Lung (tissue), 12 donors: ENCODE data around the gene SCAMP1. TPM values are rescaled to one million over a fixed set of nuclear protein-coding genes. Genes with fewer than 3 reads are reported as not detected.
A peak's percentile ranks its signal among the peaks of the same experiment; 100 is the strongest.

Source experiments
- ATAC-seq: fragments of 200-7000 bp; cut with Tn5 transposase; one replicate; pipeline ENCODE4 v1.9.1; 2020; ENCODE audit warnings: moderate number of reproducible peaks; ENCODE audit not compliant: insufficient read depth, low FRiP score
- DNase-seq, 3 donors: peaks; one replicate each; pipeline ENCODE4 v3.0.0-alpha.2; 2013 to 2017
- H3K27ac ChIP-seq, 2 donors: one replicate each; pipeline ENCODE4 v1.5.1; 2013; ENCODE audit warnings: mild to moderate bottlenecking in 2 of 2, moderate library complexity in 2 of 2, control low read depth in 1 of 2, inconsistent platforms in 1 of 2, low read depth in 1 of 2, low read length in 1 of 2
- H3K27me3 ChIP-seq, 3 donors: one replicate each; pipeline ENCODE4 v1.5.1; 2013; ENCODE audit warnings: low read length in 2 of 3; ENCODE audit not compliant: control insufficient read depth in 3 of 3, insufficient read depth in 3 of 3
- H3K36me3 ChIP-seq, 4 donors: one replicate each; pipeline ENCODE4 v1.5.1; 2013; ENCODE audit warnings: low read length in 4 of 4, mild to moderate bottlenecking in 1 of 4, moderate library complexity in 1 of 4; ENCODE audit not compliant: control insufficient read depth in 4 of 4, insufficient read depth in 4 of 4
- H3K4me1 ChIP-seq, 5 donors: one replicate each; pipeline ENCODE4 v1.5.1; 2013; ENCODE audit warnings: low read length in 5 of 5, mild to moderate bottlenecking in 2 of 5, moderate library complexity in 1 of 5; ENCODE audit not compliant: control insufficient read depth in 5 of 5, insufficient read depth in 5 of 5
- H3K4me3 ChIP-seq: one replicate; pipeline ENCODE4 v1.5.1; 2013; ENCODE audit warnings: mild to moderate bottlenecking, control low read depth, moderate library complexity
- H3K9ac ChIP-seq, 2 donors: one replicate each; pipeline ENCODE4 v1.5.1; 2013; ENCODE audit warnings: low read length in 2 of 2, control low read depth in 1 of 2; ENCODE audit not compliant: insufficient read depth in 1 of 2
- H3K9me3 ChIP-seq, 4 donors: one replicate each; pipeline ENCODE4 v1.5.1; 2013; ENCODE audit warnings: low read length in 3 of 4, mild to moderate bottlenecking in 1 of 4, moderate library complexity in 1 of 4; ENCODE audit not compliant: control insufficient read depth in 4 of 4, insufficient read depth in 3 of 4
- CTCF ChIP-seq: IDR thresholded peaks from 2 replicates; pipeline ENCODE4 v1.5.1; 2012; ENCODE audit warnings: mild to moderate bottlenecking; ENCODE audit errors: control extremely low read depth, extremely low read depth
- WGBS, 2 donors: extraction: QIAGEN DNeasy Blood & Tissue Kit; methylation state at CpG; one replicate each; pipeline ENCODE4 v1.1.7; 2013; 5-methylcytosine and 5-hydroxymethylcytosine counted together
- polyA plus RNA-seq, 2 donors: library from polyadenylated mRNA; stranded (reverse); fragments of 200-250 nt; gene quantifications; one replicate each; pipeline ENCODE4 v1.2.1, GENCODE V29; 2013
- total RNA-seq, 2 donors: library from RNA; depleted of rRNA in 1 of 2; stranded (reverse); fragments of >200 nt in 1 of 2; gene quantifications; one replicate each; pipeline ENCODE4 v1.2.1, GENCODE V29; 2014 to 2021
- donor health status: control.
- donor health status: control.
- donor health status: Bipolar disorder and iron deficiency.
- donor health status: healthy.
- donor health status: DM: yes; HTN: yes; CAD: no.

SCAMP1 gene
- total and polyA plus RNA-seq, 4 donors = 7.7 to 45.8 (median 16.9) TPM

GRCh38 chr5:78501411-78502352 lies 141.3 kb downstream of the SCAMP1 start:
- Histone ChIP-seq H3K9ac (no peak overlapping the region), H3K36me3 (no peaks in the 10 kb centered on the region), H3K4me1 (peaks cover 11 to 40% (median 29%) of the 10 kb centered on the region in 5 donors), H3K9me3 (no peaks in the 10 kb centered on the region), H3K27me3 (no peaks in the 10 kb centered on the region), H3K27ac (no peak overlapping the region), H3K4me3 (no peak overlapping the region)
- DNase-seq (no peak), ATAC-seq (no peak)
- 31 to 55% methylated on average over 9 of the region's 9 CpGs for WGBS, 2 donors
- no peak for TF ChIP-seq CTCF

- H3K9me3 ChIP-seq = no peaks in the 10 kb centered on the region
- no peak for DNase-seq
Measured at GRCh38 chr5:78503958-78504653, 143.7 kb downstream of the SCAMP1 start.

More at GRCh38 chr5:78503958-78504653, 143.7 kb downstream of the SCAMP1 start:
- WGBS, 2 donors = 76 to 84% methylated on average over 4 of the region's 4 CpGs
- Histone ChIP-seq H3K4me3 (no peak overlapping the region), H3K9ac (peak overlapping the region in 1 of 2 donors; percentile 59), H3K27me3 (no peaks in the 10 kb centered on the region), H3K27ac (peak overlapping the region in 1 of 2 donors; percentile 43), H3K36me3 (no peaks in the 10 kb centered on the region), H3K4me1 (peaks cover 6 to 63% (median 47%) of the 10 kb centered on the region in 5 donors)
- no peak for ATAC-seq
- TF ChIP-seq CTCF = no peak
